Fibroblast of pulmonary artery (primary cell): ENCODE data around the gene TPSD1.

Experiments used
- DNase-seq: peaks from one replicate; pipeline ENCODE4 v3.0.0-alpha.2; 2010; ENCODE audit warnings: low read depth
- H3K4me3 ChIP-seq: replicated peaks from 2 replicates; pipeline ENCODE4 v1.5.1; 2011; ENCODE audit warnings: low read depth, mild to moderate bottlenecking, control low read depth, low read length, moderate library complexity
- TF ChIP-seq, protein P1 (sequence below): IDR thresholded peaks from 2 replicates; pipeline ENCODE4 v1.5.1; 2011; ENCODE audit warnings: mild to moderate bottlenecking, control low read depth, low read length, inconsistent platforms; ENCODE audit errors: missing control alignments

TPSD1 gene

GRCh38 chr16:1277617-1278282 is 21.9 kb downstream of the TPSD1 start:
- TF ChIP-seq, protein P1, sequence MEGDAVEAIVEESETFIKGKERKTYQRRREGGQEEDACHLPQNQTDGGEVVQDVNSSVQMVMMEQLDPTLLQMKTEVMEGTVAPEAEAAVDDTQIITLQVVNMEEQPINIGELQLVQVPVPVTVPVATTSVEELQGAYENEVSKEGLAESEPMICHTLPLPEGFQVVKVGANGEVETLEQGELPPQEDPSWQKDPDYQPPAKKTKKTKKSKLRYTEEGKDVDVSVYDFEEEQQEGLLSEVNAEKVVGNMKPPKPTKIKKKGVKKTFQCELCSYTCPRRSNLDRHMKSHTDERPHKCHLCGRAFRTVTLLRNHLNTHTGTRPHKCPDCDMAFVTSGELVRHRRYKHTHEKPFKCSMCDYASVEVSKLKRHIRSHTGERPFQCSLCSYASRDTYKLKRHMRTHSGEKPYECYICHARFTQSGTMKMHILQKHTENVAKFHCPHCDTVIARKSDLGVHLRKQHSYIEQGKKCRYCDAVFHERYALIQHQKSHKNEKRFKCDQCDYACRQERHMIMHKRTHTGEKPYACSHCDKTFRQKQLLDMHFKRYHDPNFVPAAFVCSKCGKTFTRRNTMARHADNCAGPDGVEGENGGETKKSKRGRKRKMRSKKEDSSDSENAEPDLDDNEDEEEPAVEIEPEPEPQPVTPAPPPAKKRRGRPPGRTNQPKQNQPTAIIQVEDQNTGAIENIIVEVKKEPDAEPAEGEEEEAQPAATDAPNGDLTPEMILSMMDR = no peak
- H3K4me3 ChIP-seq = no peak overlapping the region
- DNase-seq = no peak

DNA sequence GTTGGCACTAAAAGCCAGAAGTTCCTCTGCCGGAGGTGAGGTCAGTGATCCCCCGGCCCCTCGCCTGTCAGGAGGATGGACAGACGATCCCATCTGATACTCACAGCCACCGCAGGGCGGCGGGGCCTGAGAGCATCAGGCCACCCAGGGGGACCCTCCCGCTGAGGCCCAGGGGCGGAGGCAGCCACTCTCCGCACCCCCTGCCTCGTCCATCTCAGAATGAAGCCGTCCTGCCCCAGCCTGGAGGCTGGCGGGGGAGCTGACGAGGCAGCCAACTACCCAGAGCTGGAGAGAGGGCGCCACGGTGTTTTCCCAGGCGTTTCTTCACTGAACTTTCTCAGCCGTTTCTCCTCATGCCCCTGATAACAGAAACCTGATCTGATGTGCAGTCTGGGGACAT is 22.6 kb downstream of the TPSD1 start:
- DNase-seq = no peak

GRCh38 chr16:1279081-1279944 is 23.4 kb downstream of the TPSD1 start:
- H3K4me3 ChIP-seq = no peak overlapping the region
- TF ChIP-seq, protein P1 = no peak
- DNase-seq = no peak

More for the DNA sequence above, 22.6 kb downstream of the TPSD1 start:
- TF ChIP-seq, protein P1 = no peak
- H3K4me3 ChIP-seq = no peak overlapping the region

DNA sequence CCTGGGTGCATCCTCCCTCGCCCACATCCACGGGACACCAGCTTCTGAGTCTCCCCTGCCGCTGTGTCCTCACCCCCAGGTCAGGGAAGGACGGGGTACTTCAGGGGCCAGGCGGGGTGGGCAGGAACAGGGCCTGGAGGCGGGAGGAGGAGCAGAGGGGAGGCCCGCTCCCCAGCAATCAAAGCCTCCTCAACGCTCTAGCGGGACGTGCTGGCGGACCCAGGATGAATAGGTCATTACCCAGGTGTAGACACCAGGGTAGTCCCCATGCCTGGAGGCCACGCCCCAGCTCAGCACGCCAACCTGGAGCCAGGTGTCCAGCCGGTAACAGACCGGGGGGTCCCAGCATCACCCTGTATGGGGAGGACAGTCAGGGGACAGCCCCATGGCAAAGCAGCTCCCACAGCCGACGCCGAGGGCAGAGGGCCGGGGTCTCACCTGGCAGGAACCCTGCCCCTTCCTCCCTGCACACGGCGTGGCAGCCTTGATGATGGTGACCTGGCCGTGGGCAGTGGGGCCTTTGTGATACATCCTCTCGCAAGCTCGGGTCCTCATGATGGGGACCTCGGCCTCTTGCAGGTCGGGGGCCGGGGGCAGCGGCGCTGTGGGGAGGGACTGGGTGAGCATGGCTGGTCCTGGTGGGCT is 24.2 kb downstream of the TPSD1 start:
- H3K4me3 ChIP-seq = no peak overlapping the region
- no peak for DNase-seq

DNA sequence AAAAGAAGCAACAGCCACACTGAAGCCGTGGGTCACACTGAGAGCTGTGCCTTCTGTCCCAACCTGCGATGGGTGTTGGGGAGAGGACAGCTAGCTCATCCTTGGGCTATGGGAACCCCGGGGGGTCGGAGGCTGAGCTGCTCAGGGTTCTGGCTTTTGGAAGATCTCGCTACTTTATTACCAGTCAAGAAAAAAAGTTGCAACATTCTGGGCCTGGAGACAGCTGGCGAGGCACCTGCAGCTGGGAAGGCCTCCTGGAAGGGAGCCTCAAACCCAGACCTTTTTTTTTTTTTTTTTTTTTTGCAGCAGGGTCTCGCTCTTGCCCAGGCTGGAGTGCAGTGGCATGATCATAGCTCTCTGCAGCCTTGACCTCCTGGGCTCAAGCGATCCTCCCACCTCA is 24.9 kb downstream of the TPSD1 start:
- no peak overlapping the region for H3K4me3 ChIP-seq
- TF ChIP-seq, protein P1 = no peak
- DNase-seq = no peak

More for the DNA sequence above, 24.2 kb downstream of the TPSD1 start:
- TF ChIP-seq, protein P1 = no peak

- DNase-seq = no peak
- no peak overlapping the region for H3K4me3 ChIP-seq
- TF ChIP-seq, protein P1 = no peak
Measured at GRCh38 chr16:1281517-1281916, 25.6 kb downstream of the TPSD1 start.
